ENCODE data around the gene PDSS2. TPM values are rescaled to one million over a fixed set of nuclear protein-coding genes. Genes with fewer than 3 reads are reported as not detected.
"Not testable (repeated sequence)": the region's sequence is repeated elsewhere in the genome, so short reads cannot be mapped to it uniquely, and the experiment has no call there.

PDSS2 gene
- total RNA-seq, 2 donors from 2014 or later: 11.4 to 12.3 TPM

DNA sequence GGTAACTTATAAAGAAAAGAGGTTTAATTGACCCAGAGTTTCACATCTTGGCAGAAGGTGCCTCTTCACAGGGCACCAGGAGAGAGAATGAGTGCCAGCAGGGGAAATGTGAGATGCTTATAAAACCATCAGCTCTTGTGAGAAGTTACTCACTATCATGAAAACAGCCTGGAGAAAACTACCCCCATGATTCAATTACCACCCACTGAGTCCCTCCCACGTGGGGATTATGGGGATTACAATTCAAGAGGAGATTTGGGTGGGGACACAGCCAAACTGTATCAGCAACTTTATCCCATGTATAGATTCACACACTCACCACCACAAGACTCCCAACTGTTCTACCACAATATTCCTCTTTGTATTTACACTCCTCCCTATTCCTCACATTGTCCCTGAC is 10.6 kb downstream of the PDSS2 start:
- H3K9me3 ChIP-seq (ENCODE audit: control insufficient read depth, low read length, poor library complexity, severe bottlenecking): no peaks in the 10 kb centered on the region
- DNase-seq: no peak
- ATAC-seq: no peak
- no peak overlapping the region for H3K27ac Mint-ChIP-seq
- H3K36me3 Mint-ChIP-seq (ENCODE audit: low read depth): peaks cover 3% of the 10 kb centered on the region
- no peak overlapping the region for H3K4me3 Mint-ChIP-seq
- H3K4me1 Mint-ChIP-seq: peaks cover 2% of the 10 kb centered on the region
- H3K27me3 Mint-ChIP-seq: no peaks in the 10 kb centered on the region

DNA sequence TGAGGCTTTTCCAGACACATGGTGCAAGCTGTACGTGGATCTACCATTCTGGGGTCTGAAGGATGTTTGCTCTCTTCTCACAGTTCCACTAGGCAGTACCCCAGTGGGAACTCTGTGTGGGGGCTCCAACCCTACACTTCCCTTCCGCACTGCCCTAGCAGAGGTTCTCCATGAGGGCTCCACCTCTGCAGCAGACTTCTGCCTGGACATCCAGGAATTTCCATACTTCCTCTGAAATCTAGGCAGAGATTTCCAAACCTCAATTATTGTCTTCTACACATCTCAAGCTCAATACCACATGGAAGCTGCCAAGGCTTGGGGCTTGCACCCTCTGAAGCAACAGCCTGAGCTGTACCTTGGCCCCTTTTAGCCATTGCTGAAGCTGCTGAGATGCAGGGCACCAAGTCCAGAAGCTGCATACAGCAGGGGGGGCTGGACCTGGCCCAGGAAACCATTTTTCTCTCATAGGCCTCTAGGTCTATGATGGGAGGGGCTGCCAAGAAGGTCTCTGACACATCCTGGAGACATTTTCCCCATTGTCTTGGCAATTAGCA is 11.6 kb downstream of the PDSS2 start:
- ATAC-seq (no peak), DNase-seq (no peak)
- no peaks in the 10 kb centered on the region for H3K27me3 Mint-ChIP-seq
- no peak overlapping the region for H3K4me3 Mint-ChIP-seq
- H3K36me3 Mint-ChIP-seq (ENCODE audit: low read depth): peaks cover 5% of the 10 kb centered on the region
- H3K27ac Mint-ChIP-seq: no peak overlapping the region
- peaks cover 2% of the 10 kb centered on the region for H3K4me1 Mint-ChIP-seq
- H3K9me3 ChIP-seq (ENCODE audit: control insufficient read depth, low read length, poor library complexity, severe bottlenecking): no peaks in the 10 kb centered on the region

DNA sequence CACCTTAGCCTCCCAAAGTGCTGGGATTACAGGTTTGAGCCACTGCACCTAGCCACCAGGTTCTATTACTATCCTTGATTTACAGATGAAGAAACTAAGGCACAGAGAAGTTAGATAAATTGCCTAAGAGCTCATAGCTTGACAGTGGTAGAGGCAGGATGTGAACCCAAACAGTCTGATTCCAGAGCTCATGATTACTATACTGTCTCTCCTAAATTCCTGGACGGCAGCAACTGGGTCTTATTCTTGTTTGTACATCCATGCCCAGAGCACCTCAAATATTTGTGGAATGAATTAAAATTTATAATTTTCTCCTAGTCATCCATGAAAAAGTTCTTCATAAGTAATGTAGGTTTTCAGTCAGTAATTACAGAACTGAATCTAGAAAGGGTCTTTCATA is 15.1 kb downstream of the PDSS2 start:
- no peaks in the 10 kb centered on the region for H3K27me3 Mint-ChIP-seq
- peaks cover 8% of the 10 kb centered on the region for H3K36me3 Mint-ChIP-seq (ENCODE audit: low read depth)
- DNase-seq (no peak), ATAC-seq (no peak)
- no peak overlapping the region for H3K27ac Mint-ChIP-seq
- peaks cover 10% of the 10 kb centered on the region for H3K4me1 Mint-ChIP-seq
- no peaks in the 10 kb centered on the region for H3K9me3 ChIP-seq (ENCODE audit: control insufficient read depth, low read length, poor library complexity, severe bottlenecking)
- no peak overlapping the region for H3K4me3 Mint-ChIP-seq

DNA sequence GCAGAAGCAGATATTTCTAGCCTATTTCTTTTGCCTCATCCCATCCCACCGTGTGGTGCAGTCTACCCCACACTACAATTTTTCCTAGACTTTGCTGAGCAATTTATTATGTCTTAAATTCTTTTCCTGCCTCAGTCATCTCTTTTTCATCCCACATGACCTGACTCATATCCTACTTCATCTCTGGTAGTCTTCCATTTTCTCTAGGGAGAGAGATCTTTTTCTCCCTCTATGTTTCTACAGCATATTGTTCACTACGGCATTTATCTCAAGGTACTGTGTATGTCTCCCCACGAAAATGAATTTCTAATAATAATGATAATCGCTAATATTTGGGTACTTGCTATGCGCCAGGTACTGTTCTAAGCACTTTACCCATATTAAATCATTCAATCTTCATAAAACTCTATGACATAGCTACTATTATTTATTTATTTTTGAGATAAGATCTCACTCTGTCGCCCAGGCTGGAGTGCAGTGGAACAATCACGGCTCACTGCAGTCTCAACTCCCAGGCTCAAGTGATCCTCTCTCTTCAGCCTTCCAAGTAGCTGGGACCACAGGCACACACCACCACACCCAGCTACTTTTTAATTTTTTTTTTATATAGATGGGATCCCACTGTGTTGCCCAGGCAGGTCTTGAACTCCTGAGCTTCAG is 15.6 kb downstream of the PDSS2 start:
- Mint-ChIP-seq H3K36me3 (ENCODE audit: low read depth) (peaks cover 8% of the 10 kb centered on the region), H3K27ac (no peak overlapping the region), H3K4me1 (peaks cover 13% of the 10 kb centered on the region), H3K4me3 (no peak overlapping the region), H3K27me3 (no peaks in the 10 kb centered on the region)
- no peak for ATAC-seq
- no peaks in the 10 kb centered on the region for H3K9me3 ChIP-seq (ENCODE audit: control insufficient read depth, low read length, poor library complexity, severe bottlenecking)
- DNase-seq: no peak

DNA sequence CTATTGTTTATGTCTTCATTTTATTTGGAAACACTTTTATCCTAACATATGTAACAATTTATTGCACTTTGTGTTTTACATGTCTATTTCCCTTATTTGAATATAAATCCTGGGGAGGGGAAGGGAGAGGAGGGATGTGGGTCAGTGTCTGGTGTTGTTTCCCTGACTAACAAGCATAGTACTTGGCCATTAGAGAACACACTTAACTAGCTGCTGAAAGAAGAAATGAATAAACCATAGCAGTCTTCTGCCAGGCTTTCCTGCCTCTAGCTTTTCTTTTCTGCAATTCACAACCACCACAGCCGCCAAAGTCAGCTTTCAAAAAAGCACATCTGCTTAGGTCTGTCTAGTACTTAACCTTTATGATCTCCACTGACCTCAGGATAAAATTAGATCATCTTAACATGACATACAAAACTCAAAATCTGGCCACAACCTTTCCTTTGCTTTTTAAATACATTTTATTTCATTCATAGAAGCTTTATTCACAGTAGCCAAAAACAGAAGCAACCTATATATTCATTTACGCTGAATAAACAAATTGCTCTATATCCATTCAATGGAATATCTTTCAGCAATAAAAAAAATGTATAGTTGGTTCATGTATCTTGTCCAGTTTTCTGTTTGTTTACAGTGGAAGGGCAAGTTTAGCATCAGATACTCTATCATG is 16.3 kb downstream of the PDSS2 start:
- H3K27me3 Mint-ChIP-seq: no peaks in the 10 kb centered on the region
- H3K4me1 Mint-ChIP-seq: peaks cover 14% of the 10 kb centered on the region
- peaks cover 8% of the 10 kb centered on the region for H3K36me3 Mint-ChIP-seq (ENCODE audit: low read depth)
- DNase-seq (no peak), ATAC-seq (no peak)
- no peak overlapping the region for H3K4me3 Mint-ChIP-seq
- no peak overlapping the region for H3K27ac Mint-ChIP-seq
- H3K9me3 ChIP-seq (ENCODE audit: control insufficient read depth, low read length, poor library complexity, severe bottlenecking): no peaks in the 10 kb centered on the region

DNA sequence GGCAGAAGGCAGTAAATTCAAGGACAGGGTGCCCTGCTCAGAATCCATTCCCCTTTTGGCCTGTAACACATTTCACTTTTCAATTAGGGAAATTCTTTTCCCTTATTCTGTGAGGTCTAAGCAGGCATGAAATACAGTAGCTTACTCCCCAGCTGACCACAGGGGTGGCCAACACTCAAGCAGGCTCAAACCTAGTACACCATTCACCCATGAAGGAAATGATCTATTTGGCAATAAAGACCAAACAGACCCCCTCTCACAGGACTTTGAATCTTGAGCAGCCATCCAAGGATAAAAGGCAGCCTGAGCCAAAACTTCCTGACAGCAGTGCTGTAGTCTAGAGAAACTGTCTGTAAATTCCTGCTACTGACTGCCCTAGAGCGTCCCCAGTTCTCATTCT is 17.7 kb downstream of the PDSS2 start:
- Mint-ChIP-seq H3K27me3 (no peaks in the 10 kb centered on the region), H3K4me3 (no peak overlapping the region), H3K36me3 (ENCODE audit: low read depth) (peaks cover 6% of the 10 kb centered on the region), H3K27ac (no peak overlapping the region), H3K4me1 (peaks cover 18% of the 10 kb centered on the region)
- no peaks in the 10 kb centered on the region for H3K9me3 ChIP-seq (ENCODE audit: control insufficient read depth, low read length, poor library complexity, severe bottlenecking)
- DNase-seq (no peak), ATAC-seq (no peak)

DNA sequence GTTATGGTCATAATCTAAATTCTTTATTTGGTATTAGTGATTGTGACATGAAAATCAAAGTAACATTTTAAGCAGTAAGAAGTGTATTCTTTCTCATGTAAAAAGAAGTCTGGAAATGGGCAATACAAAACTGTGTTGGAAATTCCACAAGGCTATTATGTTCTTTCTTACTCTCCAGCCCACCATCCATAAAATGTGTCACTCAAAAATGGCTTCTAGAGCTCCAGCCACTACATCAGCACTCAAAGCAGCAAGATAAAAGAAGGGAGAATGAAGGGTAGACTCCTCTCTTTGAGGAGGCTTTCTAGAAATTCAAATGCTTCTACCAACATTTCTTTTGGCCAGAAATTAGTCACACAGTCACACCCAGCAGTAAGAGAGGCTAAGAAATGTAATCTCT is 18.4 kb downstream of the PDSS2 start:
- H3K9me3 ChIP-seq (ENCODE audit: control insufficient read depth, low read length, poor library complexity, severe bottlenecking): no peaks in the 10 kb centered on the region
- Mint-ChIP-seq H3K27me3 (no peaks in the 10 kb centered on the region), H3K4me1 (peaks cover 20% of the 10 kb centered on the region), H3K27ac (no peak overlapping the region), H3K36me3 (ENCODE audit: low read depth) (peaks cover 6% of the 10 kb centered on the region), H3K4me3 (no peak overlapping the region)
- DNase-seq: no peak
- no peak for ATAC-seq

DNA sequence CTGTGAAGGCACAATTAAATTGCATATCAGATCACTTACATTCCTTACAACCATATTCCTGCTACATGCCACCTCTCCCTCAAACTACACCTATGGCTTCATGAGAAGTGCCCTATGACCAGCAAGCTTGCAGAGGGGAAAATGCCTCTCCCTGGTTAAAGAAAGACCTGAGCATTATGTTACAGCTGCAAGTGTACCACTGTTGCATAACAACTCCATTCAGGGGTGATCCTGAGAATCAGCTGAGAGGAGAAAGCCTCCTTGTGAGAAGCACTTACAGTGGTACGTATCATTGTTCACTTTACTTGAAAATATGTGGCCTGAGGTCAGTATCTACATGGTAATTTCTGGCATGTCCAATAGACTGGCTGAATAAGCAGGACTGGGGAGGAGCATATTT is 20.0 kb downstream of the PDSS2 start:
- Mint-ChIP-seq H3K27me3 (no peaks in the 10 kb centered on the region), H3K27ac (no peak overlapping the region), H3K4me1 (peaks cover 19% of the 10 kb centered on the region), H3K36me3 (ENCODE audit: low read depth) (peaks cover 6% of the 10 kb centered on the region), H3K4me3 (no peak overlapping the region)
- DNase-seq (no peak), ATAC-seq (no peak)
- H3K9me3 ChIP-seq (ENCODE audit: control insufficient read depth, low read length, poor library complexity, severe bottlenecking): no peaks in the 10 kb centered on the region

DNA sequence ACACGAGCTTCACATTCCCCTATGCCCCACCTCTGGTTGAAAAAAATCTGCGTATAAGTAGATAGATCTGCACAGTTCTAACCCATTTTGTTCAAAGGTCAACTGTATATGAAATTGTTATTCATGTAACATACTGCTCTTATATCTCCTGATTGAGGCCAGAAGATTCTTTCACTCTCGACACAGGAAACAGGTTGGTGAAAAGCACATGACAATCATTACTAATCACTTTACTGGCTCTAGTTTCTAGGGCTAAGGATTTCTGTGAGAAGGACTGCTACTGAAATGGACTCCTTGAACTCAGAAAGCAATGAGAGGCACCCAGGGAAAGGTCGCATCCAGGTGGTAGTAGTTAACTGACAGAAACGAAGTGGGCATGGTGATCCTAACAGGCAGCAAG is 21.7 kb downstream of the PDSS2 start:
- H3K4me1 Mint-ChIP-seq: peaks cover 26% of the 10 kb centered on the region
- DNase-seq (no peak), ATAC-seq (no peak)
- H3K27me3 Mint-ChIP-seq: no peaks in the 10 kb centered on the region
- H3K27ac Mint-ChIP-seq: no peak overlapping the region
- H3K9me3 ChIP-seq (ENCODE audit: control insufficient read depth, low read length, poor library complexity, severe bottlenecking): no peaks in the 10 kb centered on the region
- H3K4me3 Mint-ChIP-seq: no peak overlapping the region
- peaks cover 3% of the 10 kb centered on the region for H3K36me3 Mint-ChIP-seq (ENCODE audit: low read depth)

DNA sequence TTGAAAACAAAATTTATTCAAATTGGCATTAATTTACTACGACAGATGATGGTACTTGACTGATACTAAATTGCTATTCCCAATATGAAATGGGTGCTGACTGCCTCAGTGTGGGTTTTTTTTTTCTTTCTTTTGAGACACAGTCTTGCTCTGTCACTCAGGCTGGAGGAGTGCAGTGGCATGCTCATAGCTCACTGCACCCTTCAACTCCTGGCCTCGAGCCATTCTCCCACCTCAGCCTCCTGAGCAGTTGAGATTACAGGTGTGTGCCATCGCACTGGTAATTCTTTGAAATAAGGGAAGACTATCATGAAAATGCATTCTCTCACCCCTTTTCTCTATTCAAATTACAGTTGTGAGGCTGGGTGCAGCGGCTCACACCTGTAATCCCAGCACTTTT is 22.5 kb downstream of the PDSS2 start:
- peaks cover 23% of the 10 kb centered on the region for H3K4me1 Mint-ChIP-seq
- H3K4me3 Mint-ChIP-seq: no peak overlapping the region
- H3K36me3 Mint-ChIP-seq (ENCODE audit: low read depth): no peaks in the 10 kb centered on the region
- H3K27me3 Mint-ChIP-seq: no peaks in the 10 kb centered on the region
- DNase-seq (no peak), ATAC-seq (no peak)
- H3K27ac Mint-ChIP-seq: no peak overlapping the region
- no peaks in the 10 kb centered on the region for H3K9me3 ChIP-seq (ENCODE audit: control insufficient read depth, low read length, poor library complexity, severe bottlenecking)

DNA sequence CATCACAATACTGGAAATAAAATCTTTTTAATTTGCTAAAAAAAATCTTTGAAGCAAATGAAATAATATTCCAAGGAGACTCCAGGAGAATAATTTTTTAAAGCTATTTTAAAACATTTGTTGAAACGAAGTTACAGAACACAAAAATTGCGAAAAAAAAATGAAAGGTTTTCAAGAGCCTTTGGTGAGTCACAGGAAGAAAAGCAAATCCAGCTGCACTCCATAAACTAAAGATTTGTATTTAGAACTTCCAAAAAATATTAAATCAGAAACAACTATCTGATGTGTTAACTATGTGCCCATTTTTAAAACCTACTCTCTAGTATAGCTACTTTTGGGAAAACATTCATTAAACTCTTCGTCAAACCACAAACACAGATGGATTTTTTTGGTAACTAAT is 23.6 kb downstream of the PDSS2 start:
- no peak overlapping the region for H3K27ac Mint-ChIP-seq
- DNase-seq: no peak
- H3K4me1 Mint-ChIP-seq: peaks cover 23% of the 10 kb centered on the region
- no peaks in the 10 kb centered on the region for H3K9me3 ChIP-seq (ENCODE audit: control insufficient read depth, low read length, poor library complexity, severe bottlenecking)
- H3K36me3 Mint-ChIP-seq (ENCODE audit: low read depth): no peaks in the 10 kb centered on the region
- no peak overlapping the region for H3K4me3 Mint-ChIP-seq
- H3K27me3 Mint-ChIP-seq: no peaks in the 10 kb centered on the region
- ATAC-seq: no peak

DNA sequence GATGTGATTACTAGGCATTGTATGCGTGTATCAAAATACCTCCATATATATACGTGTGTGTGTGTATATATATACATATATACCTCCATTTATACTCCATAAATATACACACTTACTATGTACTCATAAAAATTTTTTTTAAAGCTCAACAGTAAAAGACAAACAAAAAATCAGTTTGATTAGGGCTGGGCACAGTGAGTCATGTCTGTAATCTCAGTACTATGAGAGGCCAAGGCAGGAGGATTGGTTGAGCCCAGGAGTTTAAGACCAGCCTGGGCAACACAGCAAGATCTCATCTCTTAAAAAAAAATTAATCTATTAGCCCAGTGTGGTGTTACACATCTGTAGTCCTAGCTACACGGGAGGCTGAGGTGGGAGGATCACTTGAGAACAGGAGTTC is 24.6 kb downstream of the PDSS2 start:
- no peak overlapping the region for H3K27ac Mint-ChIP-seq
- no peaks in the 10 kb centered on the region for H3K36me3 Mint-ChIP-seq (ENCODE audit: low read depth)
- H3K9me3 ChIP-seq (ENCODE audit: control insufficient read depth, low read length, poor library complexity, severe bottlenecking): no peaks in the 10 kb centered on the region
- DNase-seq (no peak), ATAC-seq (no peak)
- H3K4me1 Mint-ChIP-seq: peaks cover 23% of the 10 kb centered on the region
- H3K27me3 Mint-ChIP-seq: no peaks in the 10 kb centered on the region
- H3K4me3 Mint-ChIP-seq: no peak overlapping the region

DNA sequence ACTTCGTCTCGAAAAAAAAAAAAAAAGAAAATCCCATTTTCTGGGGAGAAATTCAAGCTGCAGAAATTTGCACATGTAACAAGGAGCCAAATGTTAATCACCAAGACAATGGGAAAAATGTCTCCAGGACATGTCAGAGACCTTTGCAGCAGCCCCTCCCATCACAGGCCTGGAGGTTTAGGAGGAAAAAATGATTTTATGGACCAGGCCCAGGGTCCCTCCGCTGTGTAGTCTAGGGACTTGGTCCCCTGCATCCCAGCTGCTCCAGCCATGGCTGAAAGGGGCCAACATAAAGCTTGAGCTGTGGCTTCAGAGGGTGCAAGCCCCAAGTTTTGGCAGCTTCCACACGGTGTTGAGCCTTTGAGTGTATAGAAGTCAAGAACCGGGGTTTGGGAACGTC is 33.4 kb downstream of the PDSS2 start:
- H3K27ac Mint-ChIP-seq; H3K36me3 Mint-ChIP-seq (ENCODE audit: low read depth); H3K4me3 Mint-ChIP-seq: not testable (repeated sequence)

DNA sequence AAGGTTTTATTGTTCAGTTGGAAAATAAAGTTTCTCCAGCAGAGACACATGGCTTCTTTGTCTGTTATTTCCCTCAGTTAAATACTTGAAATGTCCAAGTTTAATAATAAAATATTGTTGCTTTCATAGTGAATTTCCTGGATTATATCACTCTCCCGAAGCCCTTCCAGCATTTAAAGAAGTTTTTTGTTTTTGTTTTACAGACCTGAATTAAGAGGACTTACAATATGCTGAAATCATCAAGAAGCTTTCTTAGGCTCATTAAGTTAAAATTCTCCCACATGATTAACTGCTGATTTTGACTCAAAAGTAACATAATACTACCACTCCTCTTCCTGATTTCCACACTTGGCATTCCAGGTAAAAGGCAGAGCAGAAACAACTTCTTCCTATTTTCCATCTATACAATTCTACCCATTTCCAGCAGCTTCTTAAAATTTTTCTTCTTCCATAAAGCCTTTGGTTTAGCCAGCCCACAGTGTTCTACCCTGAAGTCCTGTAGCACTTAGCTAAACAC is 35.8 kb downstream of the PDSS2 start:
- Mint-ChIP-seq H3K4me1 (peaks cover 14% of the 10 kb centered on the region), H3K36me3 (ENCODE audit: low read depth) (peaks cover 5% of the 10 kb centered on the region), H3K27ac (no peak overlapping the region), H3K4me3 (no peak overlapping the region), H3K27me3 (no peaks in the 10 kb centered on the region)
- no peak for ATAC-seq
- DNase-seq: no peak
- H3K9me3 ChIP-seq (ENCODE audit: control insufficient read depth, low read length, poor library complexity, severe bottlenecking): no peaks in the 10 kb centered on the region

More for the DNA sequence above, 33.4 kb downstream of the PDSS2 start:
- DNase-seq; H3K4me1 Mint-ChIP-seq; H3K27me3 Mint-ChIP-seq; H3K9me3 ChIP-seq (ENCODE audit: control insufficient read depth, low read length, poor library complexity, severe bottlenecking); ATAC-seq: not testable (repeated sequence)
